Karpas-422 (cell line): ENCODE results near the gene TTLL10. TPM values are rescaled to one million over a fixed set of nuclear protein-coding genes. Genes with fewer than 3 reads are reported as not detected.

Source experiments
- DNase-seq: peaks from one replicate; pipeline ENCODE4 v3.0.0-alpha.2; 2015
- H2AFZ ChIP-seq: fragments of 200-600 bp; sonication (generic); 2 replicates; pipeline ENCODE4 v1.6.1; 2014; ENCODE audit warnings: antibody characterized with exemption, low read length, mixed read lengths
- H3K27ac ChIP-seq: fragments of 200-600 bp; sonication (generic); 2 replicates; pipeline ENCODE4 v1.5.1; 2014; ENCODE audit warnings: mild to moderate bottlenecking, low read length, moderate library complexity
- H3K27me3 ChIP-seq: fragments of 200-600 bp; sonication (generic); 2 replicates; pipeline ENCODE4 v1.6.1; 2014; ENCODE audit warnings: low read length, mixed read lengths
- H3K36me3 ChIP-seq: fragments of 200-600 bp; sonication (generic); 2 replicates; pipeline ENCODE4 v1.6.1; 2014; ENCODE audit warnings: low read length, mixed read lengths; ENCODE audit not compliant: insufficient read depth
- H3K4me1 ChIP-seq: fragments of 200-600 bp; sonication (generic); 2 replicates; pipeline ENCODE4 v1.6.1; 2014; ENCODE audit warnings: mild to moderate bottlenecking, low read length, mixed read lengths
- H3K4me2 ChIP-seq: fragments of 200-600 bp; sonication (generic); 2 replicates; pipeline ENCODE4 v1.6.1; 2014; ENCODE audit warnings: low read length, low read depth, mild to moderate bottlenecking; ENCODE audit not compliant: poor library complexity, severe bottlenecking
- H3K4me3 ChIP-seq: fragments of 200-600 bp; sonication (generic); 2 replicates; pipeline ENCODE4 v1.5.1; 2014; ENCODE audit warnings: mild to moderate bottlenecking, antibody characterized with exemption, low read length, mixed read lengths
- H3K79me2 ChIP-seq: fragments of 200-600 bp; sonication (generic); 2 replicates; pipeline ENCODE4 v1.6.1; 2014; ENCODE audit warnings: mild to moderate bottlenecking, low read length, mixed read lengths
- H3K9ac ChIP-seq: fragments of 200-600 bp; sonication (generic); 2 replicates; pipeline ENCODE4 v1.6.0; 2014; ENCODE audit warnings: low read length
- H3K9me2 ChIP-seq: fragments of 200-600 bp; sonication (generic), shearing (Covaris generic); replicated peaks from 2 replicates; pipeline ENCODE4 v1.6.0; 2014; ENCODE audit warnings: mild to moderate bottlenecking, low read length, moderate library complexity; ENCODE audit not compliant: insufficient read depth
- H3K9me3 ChIP-seq: fragments of 300-700, 200-600 bp; sonication (generic); 2 replicates; pipeline ENCODE4 v1.6.1; 2014; ENCODE audit warnings: low read length, mixed read lengths
- H4K20me1 ChIP-seq: fragments of 200-600 bp; sonication (generic); 2 replicates; pipeline ENCODE4 v1.6.1; 2014; ENCODE audit warnings: mild to moderate bottlenecking, antibody characterized with exemption, low read length, low read depth; ENCODE audit not compliant: insufficient read depth
- total RNA-seq: library from RNA; depleted of rRNA; stranded (reverse); fragments of >200 nt; shearing (Covaris generic); gene quantifications from 2 replicates; pipeline ENCODE4 v1.2.3, GENCODE V29; 2014; ENCODE audit warnings: low replicate concordance

The TTLL10 gene
- total RNA-seq, 1 experiment from 2014 or later = not detected

DNA sequence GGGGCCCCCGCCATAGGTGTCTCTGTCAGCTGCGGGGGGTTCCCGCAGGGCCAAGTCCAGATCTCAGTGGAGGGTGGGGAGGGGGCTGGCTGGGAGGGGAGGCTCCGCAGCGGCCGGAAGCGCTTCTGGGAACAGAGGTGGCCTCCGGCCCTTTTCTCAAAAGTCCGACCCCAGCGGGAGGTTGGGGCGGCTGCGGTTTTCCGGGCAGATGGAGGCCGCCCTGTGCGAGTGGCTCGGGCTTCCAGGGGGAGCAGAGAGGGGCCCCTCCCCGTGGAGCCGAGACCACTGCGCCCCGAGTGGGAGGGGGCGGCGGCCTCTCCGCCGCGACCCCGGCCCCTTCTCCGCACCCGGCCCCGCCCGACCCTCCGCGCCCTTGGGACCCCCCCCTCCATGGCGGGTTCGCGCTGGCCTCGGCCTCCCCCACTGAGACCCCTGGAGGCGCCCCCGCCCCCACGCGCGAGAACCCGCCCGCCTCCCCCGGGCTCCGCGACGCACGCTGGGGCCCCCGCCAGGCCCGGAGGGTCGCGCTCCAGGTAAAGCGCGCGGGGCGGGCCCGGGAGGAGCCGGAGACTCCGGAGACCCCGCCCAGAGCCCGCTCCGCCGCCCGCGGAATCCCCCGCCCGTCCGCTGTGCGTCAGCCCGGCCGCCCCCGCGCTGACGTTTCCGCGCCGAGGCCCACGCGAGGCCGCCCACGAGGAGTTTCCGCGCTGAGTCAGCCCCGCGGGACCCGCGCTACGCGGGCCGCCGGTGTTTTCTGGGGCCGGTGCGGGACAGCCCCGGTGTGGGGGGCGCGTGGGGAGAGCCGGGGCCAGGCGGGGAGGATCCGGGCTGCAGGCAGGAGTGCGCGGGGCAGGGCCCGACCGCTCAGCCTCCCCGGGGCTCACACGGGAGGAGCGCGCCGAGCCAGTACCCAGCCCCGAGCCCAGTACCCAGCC, 27.5 kb downstream of the TTLL10 start:
- Histone ChIP-seq H3K4me2 (no peak overlapping the region), H2AFZ (no peak overlapping the region), H3K9me2 (no peaks in the 10 kb centered on the region), H3K9me3 (no peaks in the 10 kb centered on the region), H3K4me1 (peaks cover 7% of the 10 kb centered on the region), H3K27me3 (no peaks in the 10 kb centered on the region), H3K4me3 (no peak overlapping the region), H3K27ac (no peak overlapping the region), H4K20me1 (0 out of 2 replicates have a peak, but pooled peaks cover 3% of the 10 kb centered on the region), H3K36me3 (no peaks in the 10 kb centered on the region), H3K79me2 (no peaks in the 10 kb centered on the region), H3K9ac (no peak overlapping the region)
- DNase-seq = no peak

DNA sequence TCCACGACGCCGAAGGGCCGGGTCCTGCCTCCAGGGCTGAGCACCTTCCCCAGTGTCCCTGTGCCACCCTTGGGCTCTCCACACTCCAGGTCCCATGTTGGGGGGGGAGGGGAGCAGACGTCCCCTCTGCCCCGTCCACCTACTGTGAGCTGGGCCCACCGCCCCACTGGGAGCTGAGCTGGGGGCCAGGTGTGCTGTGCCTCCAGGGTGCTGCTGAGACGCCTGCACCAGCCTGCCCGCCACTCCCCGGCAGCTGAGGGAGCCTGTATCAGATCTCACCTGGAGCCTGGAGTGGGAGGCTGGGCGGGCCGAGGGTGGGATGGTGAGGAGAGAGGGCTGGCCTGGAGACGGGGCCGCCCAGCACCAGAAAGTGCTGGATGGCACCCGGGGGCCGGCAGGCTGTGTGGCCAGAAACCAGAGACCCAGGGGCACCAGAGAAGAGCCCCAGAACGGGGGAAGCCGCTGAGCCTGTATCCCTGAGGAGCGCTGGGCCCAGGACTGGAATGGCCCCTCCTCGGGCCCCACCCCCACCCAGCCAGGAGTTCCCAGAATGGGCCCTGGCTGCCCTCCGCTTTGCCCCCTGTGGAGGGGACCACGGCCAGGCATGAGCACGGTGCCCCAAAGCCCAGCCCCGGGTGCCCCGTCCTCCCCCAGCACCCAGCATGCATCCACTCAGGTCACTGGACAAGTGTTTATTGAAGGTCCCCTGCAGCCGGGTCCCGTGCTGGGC, 29.3 kb downstream of the TTLL10 start:
- no peaks in the 10 kb centered on the region for H3K36me3 ChIP-seq
- H3K79me2 ChIP-seq = no peaks in the 10 kb centered on the region
- no peaks in the 10 kb centered on the region for H3K9me2 ChIP-seq
- DNase-seq = no peak
- H3K4me3 ChIP-seq = no peak overlapping the region
- no peak overlapping the region for H3K4me2 ChIP-seq
- H4K20me1 ChIP-seq = peaks cover 16% of the 10 kb centered on the region; the same call in 1 of the 2 replicates
- peaks cover 18% of the 10 kb centered on the region for H3K4me1 ChIP-seq
- no peak overlapping the region for H3K9ac ChIP-seq
- H3K27ac ChIP-seq = no peak overlapping the region
- H2AFZ ChIP-seq = no peak overlapping the region
- H3K9me3 ChIP-seq = no peaks in the 10 kb centered on the region
- no peaks in the 10 kb centered on the region for H3K27me3 ChIP-seq

DNA sequence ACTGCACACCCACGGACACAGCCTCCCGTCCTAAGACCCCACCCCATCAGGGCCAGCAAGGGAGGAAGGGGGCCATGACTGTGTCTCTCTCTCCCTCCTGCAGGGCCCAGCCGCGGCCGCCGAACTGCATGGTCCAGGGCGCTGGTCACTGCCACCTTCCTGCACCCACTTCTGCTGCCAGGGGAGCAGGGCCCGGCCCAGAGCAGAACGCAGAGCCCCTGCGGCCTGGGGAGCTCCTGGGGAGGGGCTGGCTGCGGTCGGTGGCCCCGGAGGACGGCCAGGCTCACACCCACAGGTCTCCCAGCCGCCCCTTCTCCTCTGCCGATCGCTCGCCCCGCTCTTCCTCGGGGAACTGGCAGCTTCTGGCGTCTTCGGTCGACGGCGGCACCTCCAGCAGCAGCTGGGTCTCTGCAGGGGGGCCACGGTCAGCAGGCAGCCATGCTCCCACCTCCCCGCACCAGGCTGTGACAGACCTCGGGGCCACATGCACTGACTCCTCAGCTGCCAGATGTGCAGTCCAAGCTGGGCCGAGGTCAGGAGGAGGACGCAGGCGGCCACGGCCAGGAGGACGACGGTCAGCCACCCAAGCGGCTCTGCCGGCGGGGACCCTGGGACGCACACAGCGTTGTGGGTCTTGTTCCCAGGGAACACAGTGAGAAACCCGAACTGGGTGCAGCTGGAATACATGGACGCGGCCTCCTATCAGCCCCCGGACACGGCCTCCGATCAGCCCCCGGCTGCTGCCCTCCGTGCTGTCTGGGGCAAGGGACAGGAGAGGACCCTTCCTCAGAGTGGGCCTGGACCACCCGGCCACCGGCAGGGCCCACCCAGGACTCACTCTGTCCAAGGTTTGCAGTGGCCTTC, 30.1 kb downstream of the TTLL10 start:
- no peaks in the 10 kb centered on the region for H3K9me3 ChIP-seq
- H3K4me1 ChIP-seq = peaks cover 26% of the 10 kb centered on the region
- DNase-seq = no peak
- no peak overlapping the region for H3K27ac ChIP-seq
- H3K79me2 ChIP-seq = no peaks in the 10 kb centered on the region
- H2AFZ ChIP-seq = no peak overlapping the region
- no peaks in the 10 kb centered on the region for H3K36me3 ChIP-seq
- H4K20me1 ChIP-seq = peaks cover 16% of the 10 kb centered on the region; the same call in 1 of the 2 replicates
- no peaks in the 10 kb centered on the region for H3K27me3 ChIP-seq
- H3K9ac ChIP-seq = no peak overlapping the region
- H3K4me2 ChIP-seq = no peak overlapping the region
- H3K4me3 ChIP-seq = no peak overlapping the region
- no peaks in the 10 kb centered on the region for H3K9me2 ChIP-seq

DNA sequence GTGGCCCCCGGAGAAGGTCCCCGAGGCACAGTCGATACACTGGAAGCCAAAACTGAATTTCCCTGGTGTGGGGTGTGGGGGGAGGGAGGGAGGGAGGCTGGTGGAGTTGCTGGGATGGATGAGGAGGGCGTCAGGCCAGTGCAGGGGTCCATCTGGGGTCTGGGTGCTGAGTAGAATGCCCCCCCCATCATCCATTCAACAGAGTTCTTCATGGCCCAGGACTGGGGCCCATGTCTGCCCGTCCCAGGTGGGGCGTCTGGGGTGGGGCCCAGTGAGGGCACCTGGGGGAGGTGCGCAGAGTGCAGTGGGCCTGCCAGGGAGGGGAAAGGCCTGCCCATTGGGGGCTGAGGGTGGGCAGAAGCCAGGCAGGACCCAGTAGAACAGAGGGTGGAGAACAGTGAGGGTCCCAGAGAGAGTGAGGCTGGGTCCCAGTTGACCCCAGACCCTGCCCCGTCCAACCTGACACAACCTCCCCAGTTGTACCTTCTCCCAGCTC, 30.8 kb downstream of the TTLL10 start:
- Histone ChIP-seq H3K4me2 (no peak overlapping the region), H3K9ac (no peak overlapping the region), H3K27me3 (no peaks in the 10 kb centered on the region), H3K27ac (no peak overlapping the region), H4K20me1 (peaks cover 18% of the 10 kb centered on the region; the same call in 1 of the 2 replicates), H3K4me1 (peaks cover 29% of the 10 kb centered on the region), H3K36me3 (no peaks in the 10 kb centered on the region), H3K9me3 (no peaks in the 10 kb centered on the region), H2AFZ (no peak overlapping the region), H3K9me2 (no peaks in the 10 kb centered on the region), H3K4me3 (no peak overlapping the region), H3K79me2 (no peaks in the 10 kb centered on the region)
- DNase-seq = no peak

DNA sequence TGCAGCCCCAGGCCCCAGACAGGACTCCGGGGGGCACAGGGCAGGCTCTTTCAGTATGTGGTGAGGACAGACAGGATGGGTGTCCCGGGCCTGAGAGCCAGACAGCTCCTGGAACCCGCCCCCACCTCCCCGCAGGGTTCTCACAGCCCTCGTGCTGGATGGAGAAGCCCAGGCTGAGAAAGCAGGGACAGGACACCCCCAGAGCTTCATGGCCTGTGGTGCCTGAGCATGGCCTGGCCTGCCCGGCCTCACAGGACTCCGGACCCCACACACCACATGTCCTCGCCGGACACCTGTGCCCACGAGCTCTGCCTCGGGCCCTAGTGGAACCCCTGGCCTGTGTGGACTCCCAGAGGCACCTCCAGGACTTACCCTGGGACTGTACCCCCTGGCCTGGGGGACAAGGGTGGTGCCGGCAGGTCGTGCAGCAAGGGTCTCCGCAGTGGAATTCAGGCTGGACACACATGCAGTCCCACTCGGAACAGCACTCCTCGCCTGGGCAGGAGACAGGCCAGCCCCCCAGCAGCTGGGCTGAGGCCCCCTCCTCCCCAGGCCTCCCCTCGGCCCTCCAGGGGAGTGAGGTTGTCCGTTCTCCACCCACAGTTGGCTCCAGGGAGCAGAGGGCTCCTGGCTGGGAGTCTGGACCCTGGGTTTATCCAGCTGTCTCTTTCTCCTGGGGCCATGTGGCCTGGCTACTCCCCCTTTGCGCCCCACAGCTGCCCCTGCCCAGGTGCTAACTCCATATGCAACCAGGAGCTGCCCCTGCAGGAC, 31.5 kb downstream of the TTLL10 start:
- Histone ChIP-seq H3K9ac (no peak overlapping the region), H3K4me3 (no peak overlapping the region), H3K9me2 (no peaks in the 10 kb centered on the region), H3K27ac (no peak overlapping the region), H3K36me3 (no peaks in the 10 kb centered on the region), H2AFZ (no peak overlapping the region), H3K27me3 (no peaks in the 10 kb centered on the region), H3K9me3 (no peaks in the 10 kb centered on the region), H3K4me1 (peaks cover 29% of the 10 kb centered on the region), H3K79me2 (no peaks in the 10 kb centered on the region), H3K4me2 (no peak overlapping the region), H4K20me1 (peaks cover 18% of the 10 kb centered on the region; the same call in 1 of the 2 replicates)
- DNase-seq = no peak

DNA sequence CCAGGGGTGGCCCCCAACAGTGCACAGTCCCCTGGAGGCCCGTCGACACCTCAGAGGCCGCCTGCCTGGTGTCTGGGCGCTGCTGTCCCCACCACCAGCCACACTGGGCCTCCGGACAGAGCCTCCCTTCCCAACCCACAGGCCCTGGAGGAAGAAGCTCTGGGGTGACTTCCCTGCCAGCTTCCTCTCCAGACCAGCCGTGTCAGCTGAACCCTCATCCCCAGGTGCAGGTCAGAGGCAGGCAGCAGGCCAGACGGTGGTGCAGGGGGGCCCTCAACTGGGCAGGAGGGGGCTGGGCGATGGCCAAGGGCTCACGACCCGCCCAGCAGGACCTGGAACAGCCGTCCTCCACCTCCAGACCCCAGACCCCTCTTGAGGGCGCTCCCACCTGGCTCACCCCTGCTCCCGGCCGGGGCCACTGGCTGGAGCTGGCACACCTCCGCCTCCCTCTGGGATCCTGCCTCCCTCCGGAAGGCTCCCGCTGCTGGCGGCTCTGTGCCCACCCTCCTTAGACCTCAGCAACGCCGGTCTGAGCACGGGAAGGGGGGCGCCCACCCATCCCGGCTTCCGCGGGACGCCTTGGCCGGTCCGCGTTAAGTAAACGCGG, 32.2 kb downstream of the TTLL10 start:
- Histone ChIP-seq H3K27ac (no peak overlapping the region), H3K4me1 (peaks cover 29% of the 10 kb centered on the region), H3K9me2 (no peaks in the 10 kb centered on the region), H3K4me2 (peak overlapping the region; percentile 70), H3K4me3 (peak overlapping the region; percentile 53; the same call in 1 of the 2 replicates), H3K9me3 (no peaks in the 10 kb centered on the region), H3K36me3 (no peaks in the 10 kb centered on the region), H3K79me2 (no peaks in the 10 kb centered on the region), H4K20me1 (peaks cover 18% of the 10 kb centered on the region; the same call in 1 of the 2 replicates), H3K27me3 (no peaks in the 10 kb centered on the region), H2AFZ (no peak overlapping the region), H3K9ac (peak overlapping the region; percentile 35; the same call in 1 of the 2 replicates)
- DNase-seq = no peak
